HG03095 (cell line): ENCODE measurements around the gene GRIN3B.
"Not testable (repeated sequence)": the region's sequence is repeated elsewhere in the genome, so short reads cannot be mapped to it uniquely, and the experiment has no call there.

Experiments used
- ATAC-seq: cut with Tn5 transposase; IDR thresholded peaks from one replicate; pipeline ENCODE4 v1.9.1; 2021; ENCODE audit warnings: moderate library complexity; ENCODE audit not compliant: unreplicated experiment

The GRIN3B gene, protein sequence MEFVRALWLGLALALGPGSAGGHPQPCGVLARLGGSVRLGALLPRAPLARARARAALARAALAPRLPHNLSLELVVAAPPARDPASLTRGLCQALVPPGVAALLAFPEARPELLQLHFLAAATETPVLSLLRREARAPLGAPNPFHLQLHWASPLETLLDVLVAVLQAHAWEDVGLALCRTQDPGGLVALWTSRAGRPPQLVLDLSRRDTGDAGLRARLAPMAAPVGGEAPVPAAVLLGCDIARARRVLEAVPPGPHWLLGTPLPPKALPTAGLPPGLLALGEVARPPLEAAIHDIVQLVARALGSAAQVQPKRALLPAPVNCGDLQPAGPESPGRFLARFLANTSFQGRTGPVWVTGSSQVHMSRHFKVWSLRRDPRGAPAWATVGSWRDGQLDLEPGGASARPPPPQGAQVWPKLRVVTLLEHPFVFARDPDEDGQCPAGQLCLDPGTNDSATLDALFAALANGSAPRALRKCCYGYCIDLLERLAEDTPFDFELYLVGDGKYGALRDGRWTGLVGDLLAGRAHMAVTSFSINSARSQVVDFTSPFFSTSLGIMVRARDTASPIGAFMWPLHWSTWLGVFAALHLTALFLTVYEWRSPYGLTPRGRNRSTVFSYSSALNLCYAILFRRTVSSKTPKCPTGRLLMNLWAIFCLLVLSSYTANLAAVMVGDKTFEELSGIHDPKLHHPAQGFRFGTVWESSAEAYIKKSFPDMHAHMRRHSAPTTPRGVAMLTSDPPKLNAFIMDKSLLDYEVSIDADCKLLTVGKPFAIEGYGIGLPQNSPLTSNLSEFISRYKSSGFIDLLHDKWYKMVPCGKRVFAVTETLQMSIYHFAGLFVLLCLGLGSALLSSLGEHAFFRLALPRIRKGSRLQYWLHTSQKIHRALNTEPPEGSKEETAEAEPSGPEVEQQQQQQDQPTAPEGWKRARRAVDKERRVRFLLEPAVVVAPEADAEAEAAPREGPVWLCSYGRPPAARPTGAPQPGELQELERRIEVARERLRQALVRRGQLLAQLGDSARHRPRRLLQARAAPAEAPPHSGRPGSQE

DNA sequence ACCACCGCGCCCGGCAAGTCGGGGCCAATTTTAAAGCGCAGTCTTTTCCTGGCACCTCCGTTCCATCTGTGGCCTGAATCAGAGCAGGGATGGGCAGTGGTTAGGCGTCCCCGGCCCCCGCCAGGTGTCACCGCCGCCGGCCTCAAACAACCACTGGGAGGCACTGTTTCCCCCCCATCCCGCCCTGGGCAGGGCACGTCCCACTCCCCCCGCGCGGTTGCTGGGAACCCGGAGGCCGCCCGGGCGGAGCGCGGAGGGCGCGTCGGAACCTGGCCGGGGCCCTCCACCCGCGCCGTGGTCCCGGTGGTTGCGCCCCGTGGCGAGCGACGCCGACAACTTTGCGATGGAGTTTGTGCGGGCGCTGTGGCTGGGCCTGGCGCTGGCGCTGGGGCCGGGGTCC, at the start of gene GRIN3B:
Gene GRIN3B (plus strand): TSS at position 325 of the 400 bp plus-strand sequence. CDS start 19 bp downstream, at position 344.
- no peak for ATAC-seq

GRCh38 chr19:952049-952679, 48.1 kb upstream of the GRIN3B start:
- ATAC-seq = no peak

GRCh38 chr19:952680-953444, 47.4 kb upstream of the GRIN3B start:
- no peak for ATAC-seq

- ATAC-seq = no peak
These were observed 46.6 kb upstream of the GRIN3B start for GRCh38 chr19:953445-954271.

GRCh38 chr19:954272-954671, 45.9 kb upstream of the GRIN3B start:
- no peak for ATAC-seq

GRCh38 chr19:954672-955494, 45.3 kb upstream of the GRIN3B start:
- ATAC-seq = no peak

GRCh38 chr19:955803-956765, 44.1 kb upstream of the GRIN3B start:
- ATAC-seq = no peak

- no peak for ATAC-seq
These were observed 43.3 kb upstream of the GRIN3B start for GRCh38 chr19:956766-957440.

- not testable (repeated sequence) for ATAC-seq
These were observed 42.6 kb upstream of the GRIN3B start for GRCh38 chr19:957578-957977.

DNA sequence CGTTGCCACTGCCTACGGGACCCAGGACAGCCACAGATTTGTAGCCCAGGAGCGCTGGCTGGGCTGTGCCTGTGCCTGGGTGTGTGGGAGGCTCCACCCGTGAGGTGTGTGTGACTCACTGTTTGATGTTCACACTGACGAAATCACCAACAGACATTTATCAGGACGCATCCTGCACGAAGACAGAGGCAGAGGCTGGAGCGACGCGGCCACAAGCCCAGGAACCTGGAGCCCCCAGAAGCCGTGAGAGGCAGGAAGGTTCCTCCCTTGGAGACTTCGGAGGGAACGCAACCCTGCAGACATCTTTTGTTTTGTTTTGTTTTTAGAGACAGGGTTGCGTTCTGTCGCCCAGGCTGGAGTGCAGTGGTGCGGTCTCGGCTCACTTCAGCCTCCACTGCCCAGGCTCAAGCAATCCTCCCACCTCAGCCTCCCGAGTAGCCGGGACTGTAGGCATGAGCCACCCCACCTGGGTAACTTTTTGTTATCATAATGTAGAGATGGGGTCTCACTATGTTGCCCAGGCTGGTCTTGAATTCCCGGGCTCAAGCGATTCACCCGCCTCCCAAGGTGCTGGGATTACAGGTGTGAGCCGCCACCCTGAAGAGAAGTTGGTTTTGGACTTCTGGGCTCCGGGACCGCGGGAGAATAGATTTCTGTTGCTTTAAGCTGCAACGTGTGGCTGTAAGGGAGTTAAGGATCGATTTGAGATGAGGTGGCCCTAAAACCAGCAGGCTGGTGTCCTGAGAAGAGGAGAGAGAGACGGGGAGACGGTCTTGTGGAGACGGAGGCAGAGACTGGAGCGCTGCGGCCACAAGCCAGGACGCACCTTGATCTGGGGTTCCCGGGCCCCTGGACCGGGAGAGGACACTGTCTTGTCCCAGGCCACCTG, 41.0 kb upstream of the GRIN3B start:
- no peak for ATAC-seq

DNA sequence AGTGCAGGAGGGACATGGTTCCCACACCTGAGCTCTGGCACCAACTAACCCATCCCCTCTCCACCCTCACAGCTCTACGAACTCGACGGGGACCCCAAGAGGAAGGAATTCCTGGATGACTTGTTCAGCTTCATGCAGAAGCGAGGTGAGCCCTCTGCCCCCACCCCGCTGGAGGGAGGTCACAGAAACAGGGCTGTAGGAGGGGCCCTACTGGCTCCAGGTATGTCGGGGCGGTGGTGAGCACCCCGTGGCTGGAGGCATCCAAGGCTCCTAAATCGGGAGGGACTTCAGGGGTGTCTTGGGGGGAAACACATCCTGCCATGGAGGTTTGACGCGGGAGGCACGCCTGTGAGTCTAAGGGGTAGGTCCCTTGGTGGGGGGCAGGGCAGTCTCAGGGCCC, 40.2 kb upstream of the GRIN3B start:
- ATAC-seq = no peak

DNA sequence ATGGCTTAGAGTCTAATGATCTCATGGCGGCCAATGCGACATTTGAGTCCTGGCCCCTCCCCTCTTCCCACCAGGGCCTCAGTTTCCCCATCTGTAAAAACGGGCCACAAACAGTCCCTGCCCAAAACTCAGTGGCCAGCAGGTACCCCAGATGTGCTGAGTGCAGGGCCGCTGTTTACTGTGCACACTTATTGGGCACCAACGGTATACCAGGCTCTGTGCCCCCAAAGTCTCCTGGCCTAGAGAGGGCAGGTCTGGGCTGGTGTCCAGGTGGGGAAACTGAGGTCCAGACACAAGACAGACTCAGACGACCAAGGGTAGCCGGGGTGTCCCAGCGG, 39.6 kb upstream of the GRIN3B start:
- ATAC-seq = no peak

DNA sequence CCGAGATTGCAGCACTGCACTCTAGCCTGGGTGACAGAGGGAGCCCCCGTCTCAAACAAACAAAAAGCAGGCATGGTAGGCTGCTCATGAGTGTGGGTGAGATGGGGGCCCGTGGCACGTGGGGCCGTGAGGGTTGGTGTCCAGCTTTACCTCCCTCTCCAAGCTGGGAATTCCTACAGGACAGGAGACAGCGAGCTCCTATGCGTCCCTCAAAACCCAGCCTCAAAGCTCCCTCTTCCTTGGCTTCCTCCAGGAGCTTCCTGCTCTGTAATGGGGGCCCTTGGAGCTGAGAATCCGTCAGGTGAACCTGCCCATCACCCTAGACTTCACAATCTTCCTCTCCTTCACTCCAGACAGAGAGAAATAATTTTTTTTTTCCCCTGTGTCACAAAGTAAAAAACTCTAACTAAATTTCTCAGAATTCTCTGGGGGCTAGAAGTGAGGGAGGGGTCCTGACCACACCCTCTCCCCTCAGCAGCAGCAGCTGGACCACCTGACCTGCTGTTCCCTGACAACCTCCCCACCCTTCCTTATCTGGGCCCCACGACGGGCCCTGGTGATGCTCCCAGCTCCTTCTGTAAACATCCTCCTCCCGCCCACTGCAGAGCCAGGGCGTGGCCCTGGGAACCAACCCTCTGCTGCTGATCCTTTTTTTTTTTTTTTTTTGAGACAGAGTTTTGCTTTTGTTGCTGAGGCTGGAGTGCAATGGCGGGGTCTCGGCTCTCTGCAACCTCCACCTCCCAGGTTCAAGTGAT, 38.2 kb upstream of the GRIN3B start:
- no peak for ATAC-seq

- no peak for ATAC-seq
These were observed 37.4 kb upstream of the GRIN3B start for GRCh38 chr19:962683-963400.

DNA sequence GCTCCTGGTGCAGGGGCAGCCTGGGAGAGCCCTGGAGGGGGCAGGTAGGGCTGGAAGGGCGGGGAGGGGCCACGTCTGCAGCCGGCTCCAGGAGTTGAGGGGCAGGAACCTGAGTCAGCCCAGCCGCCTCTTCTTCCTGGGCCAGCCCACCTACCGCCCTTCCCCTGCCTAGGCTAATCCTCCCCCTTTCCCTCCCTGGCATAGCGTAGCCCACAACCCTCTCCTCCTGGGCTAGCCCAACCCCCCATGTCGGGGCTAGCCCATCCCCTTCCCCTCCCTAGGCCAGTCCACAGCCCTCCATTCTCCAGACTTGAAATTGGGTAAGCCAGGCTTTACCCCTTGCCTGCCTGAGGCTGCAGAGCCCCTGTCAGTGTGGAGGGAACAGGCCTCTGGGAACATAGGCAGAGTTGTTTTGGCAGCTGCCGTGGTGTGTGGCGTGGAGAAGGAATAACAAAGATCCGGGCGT, 36.7 kb upstream of the GRIN3B start:
- ATAC-seq = no peak
